C4-2B (cell line): ENCODE results near the gene WDR4.
"Not testable (repeated sequence)": the region's sequence is repeated elsewhere in the genome, so short reads cannot be mapped to it uniquely, and the experiment has no call there.

Experiments
- H3K27ac ChIP-seq: fragments of 450-650 bp; 2 replicates; pipeline ENCODE4 v1.5.1; 2017
- CTCF ChIP-seq: fragments of 450-650 bp; conservative IDR thresholded peaks from 2 replicates; pipeline ENCODE4 v1.5.1; 2017; ENCODE audit warnings: mild to moderate bottlenecking
- ZFX ChIP-seq: fragments of 450-650 bp; IDR thresholded peaks from 2 replicates; pipeline ENCODE4 v1.6.1; 2017

WDR4 gene

GRCh38 chr21:42850463-42850862 is 28.9 kb downstream of the WDR4 start:
- no peak for TF ChIP-seq CTCF
- no peak for TF ChIP-seq ZFX
- no peak overlapping the region for H3K27ac ChIP-seq

- TF ChIP-seq ZFX (no peak), CTCF (no peak)
- no peak overlapping the region for H3K27ac ChIP-seq
Measured at GRCh38 chr21:42849759-42850412, 29.5 kb downstream of the WDR4 start.

DNA sequence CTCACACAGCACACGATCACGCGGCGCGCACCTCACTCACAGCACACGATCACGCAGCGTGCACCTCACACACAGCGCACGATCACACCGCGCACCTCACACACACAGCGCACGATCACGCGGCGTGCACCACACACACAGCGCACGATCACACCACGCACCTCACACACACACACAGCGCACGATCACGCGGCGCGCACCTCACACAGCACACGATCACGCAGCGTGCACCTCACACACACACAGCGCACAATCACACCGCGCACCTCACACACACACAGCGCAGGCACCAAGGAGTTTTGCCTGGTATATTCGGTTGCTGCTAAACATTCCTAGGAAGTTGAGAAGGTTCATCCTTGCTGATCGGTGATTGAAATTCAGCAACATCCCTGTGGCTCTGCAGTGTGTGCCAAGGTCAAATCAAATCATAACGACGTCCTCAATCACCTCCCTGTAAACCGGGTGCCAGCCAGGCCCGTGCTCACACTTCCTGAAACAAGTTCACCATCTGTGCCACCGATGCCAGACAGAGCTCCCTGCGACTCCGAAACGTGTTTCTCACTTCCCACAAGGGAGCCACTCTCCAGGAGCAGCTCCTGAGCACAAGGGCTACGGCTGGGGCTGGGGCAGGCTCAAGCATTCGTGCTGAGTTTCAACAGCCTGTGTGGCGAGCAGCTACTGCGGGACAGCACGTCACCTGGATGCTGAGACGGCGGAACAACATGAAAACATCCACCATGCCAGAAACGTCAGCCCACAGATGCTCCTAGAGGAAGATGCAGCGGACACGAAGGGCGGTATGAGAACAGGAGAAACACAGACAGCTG is 30.2 kb downstream of the WDR4 start:
- no peak overlapping the region for H3K27ac ChIP-seq
- TF ChIP-seq ZFX (no peak), CTCF (no peak)

DNA sequence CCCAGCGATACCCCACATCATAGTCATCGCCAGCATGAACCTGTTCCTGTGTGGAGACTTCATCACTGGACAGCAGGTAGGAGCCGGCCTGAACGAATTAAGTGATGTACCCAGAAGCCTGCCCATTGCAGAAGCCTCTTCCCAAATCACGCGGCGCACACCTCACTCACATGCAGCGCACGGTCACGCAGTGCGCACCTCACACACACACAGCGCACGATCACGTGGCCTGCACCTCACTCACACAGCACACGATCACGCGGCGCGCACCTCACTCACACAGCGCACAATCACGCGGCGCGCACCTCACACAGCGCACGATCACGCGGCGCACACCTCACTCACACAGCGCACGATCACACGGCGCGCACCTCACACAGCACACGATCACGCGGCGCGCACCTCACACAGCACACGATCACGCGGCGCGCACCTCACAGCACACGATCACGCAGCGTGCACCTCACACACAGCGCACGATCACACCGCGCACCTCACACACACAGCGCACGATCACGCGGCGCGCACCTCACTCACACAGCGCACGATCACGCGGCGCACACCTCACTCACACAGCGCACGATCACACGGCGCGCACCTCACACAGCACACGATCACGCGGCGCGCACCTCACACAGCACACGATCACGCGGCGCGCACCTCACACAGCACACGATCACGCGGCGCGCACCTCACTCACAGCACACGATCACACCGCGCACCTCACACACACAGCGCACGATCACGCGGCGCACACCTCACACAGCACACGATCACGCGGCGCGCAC is 31.0 kb downstream of the WDR4 start:
- not testable (repeated sequence) for H3K27ac ChIP-seq

GRCh38 chr21:42847726-42848125 is 31.6 kb downstream of the WDR4 start:
- no peak overlapping the region for H3K27ac ChIP-seq
- no peak for TF ChIP-seq CTCF
- no peak for TF ChIP-seq ZFX

DNA sequence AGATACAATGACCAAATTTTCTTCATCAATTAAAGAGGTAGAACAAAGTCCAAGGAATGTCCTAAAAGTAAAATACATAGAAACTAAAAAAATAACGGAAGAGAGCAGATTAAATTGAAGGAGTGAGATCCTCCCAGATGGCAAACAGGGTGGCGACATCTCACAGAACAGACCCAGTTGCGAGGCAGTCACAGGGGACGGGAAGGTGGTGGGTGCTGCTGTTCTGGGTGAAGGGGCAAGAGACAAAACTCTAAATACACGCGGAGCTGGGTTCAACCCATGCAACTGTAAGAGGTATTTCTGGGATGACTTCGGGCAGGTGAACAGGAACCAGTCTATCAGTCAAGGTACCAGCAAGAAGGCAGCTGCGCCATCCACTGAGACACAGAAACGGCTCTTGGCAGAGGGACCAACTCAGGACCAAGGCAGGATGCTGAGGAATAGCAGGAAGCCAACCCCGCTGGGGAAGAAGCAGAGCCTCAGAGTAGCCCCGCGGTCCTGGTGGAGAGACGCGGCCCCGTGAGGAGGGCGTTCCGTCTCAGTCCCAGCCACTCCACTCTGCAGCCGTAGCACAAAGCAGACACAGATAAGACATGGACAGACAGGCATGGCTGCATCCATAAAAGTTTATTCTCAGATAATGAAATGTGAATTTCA is 32.2 kb downstream of the WDR4 start:
- TF ChIP-seq CTCF, result no peak
- TF ChIP-seq ZFX, result no peak
- H3K27ac ChIP-seq, result no peak overlapping the region

- peak overlapping the region; percentile 38 for H3K27ac ChIP-seq
- TF ChIP-seq CTCF (no peak), ZFX (no peak)
Measured at GRCh38 chr21:42846221-42846620, 33.1 kb downstream of the WDR4 start.
